HG03108 (cell line): ENCODE data around the gene SIK2.
"Not testable (repeated sequence)": the region's sequence is repeated elsewhere in the genome, so short reads cannot be mapped to it uniquely, and the experiment has no call there.

Source experiments
- ATAC-seq: cut with Tn5 transposase; IDR thresholded peaks from one replicate; pipeline ENCODE4 v1.9.1; 2021; ENCODE audit warnings: moderate library complexity; ENCODE audit not compliant: unreplicated experiment

SIK2 gene

GRCh38 chr11:111748035-111748804, 146.0 kb downstream of the SIK2 start:
- ATAC-seq: no peak

DNA sequence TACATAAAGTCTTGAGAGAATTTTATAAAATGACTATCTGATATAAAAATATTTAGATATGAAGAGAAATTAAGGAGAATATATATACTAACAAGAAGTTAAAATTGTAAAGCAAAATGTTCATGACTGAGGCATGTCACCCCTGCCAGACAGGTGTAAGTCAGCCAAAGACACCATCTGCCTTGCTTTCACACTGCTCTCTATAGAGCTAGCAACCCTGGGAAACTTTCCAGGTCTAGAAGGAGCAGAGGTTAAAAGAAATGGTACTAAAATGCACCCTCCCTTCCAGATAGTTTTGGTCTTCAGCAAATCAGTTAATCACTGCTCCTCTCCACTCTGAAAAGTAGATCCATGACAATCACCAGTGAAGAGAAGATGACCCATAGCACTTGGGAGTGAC, 147.4 kb downstream of the SIK2 start:
- ATAC-seq: no peak

DNA sequence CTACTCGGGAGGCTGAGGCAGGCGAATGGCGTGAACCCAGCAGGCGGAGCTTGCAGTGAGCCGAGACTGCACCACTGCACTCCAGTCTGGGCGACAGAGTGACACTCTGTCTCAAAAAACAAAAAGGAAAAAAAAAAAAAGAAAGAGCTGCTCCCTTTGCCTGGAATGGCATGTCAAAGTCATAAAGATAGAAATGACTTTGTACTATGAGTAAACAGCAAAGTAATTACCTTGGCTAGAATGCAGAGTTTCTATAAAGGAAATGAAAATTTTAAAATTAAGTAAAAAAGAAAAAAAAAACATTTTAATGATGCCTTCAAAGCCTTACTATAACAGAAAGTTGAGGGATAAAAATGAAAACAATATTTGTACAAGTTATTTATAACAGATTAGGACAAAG, 153.8 kb downstream of the SIK2 start:
- no peak for ATAC-seq

GRCh38 chr11:111759376-111759775, 157.1 kb downstream of the SIK2 start:
- ATAC-seq: no peak

DNA sequence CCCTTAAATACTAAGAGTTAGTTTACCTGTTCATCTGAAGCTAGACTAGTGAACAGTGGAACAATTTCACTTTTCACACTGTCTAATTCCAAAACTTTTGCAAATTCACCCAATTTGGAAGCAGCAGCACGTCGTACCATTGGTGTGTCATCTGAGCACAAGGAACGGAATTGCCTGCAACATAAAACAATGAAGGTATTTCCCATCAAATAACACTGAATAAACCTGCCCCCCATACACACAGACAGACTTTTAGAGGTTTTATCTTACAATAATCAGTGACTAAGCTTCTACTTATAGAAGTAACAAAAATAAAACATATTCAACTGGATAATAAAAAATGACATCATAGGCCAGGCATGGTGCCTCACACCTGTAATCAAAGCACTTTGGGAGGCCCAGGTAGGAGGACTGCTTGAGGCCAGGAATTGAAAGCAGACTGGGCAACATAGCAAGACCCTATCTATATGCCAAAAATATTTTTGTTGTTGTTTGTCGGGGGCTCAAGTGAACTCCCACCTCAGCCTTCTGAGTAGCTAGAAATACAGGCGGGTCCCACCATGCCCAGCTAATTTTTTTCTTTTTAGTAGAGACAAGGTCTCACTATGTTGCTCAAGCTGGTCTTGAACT, 157.6 kb downstream of the SIK2 start:
- no peak for ATAC-seq

DNA sequence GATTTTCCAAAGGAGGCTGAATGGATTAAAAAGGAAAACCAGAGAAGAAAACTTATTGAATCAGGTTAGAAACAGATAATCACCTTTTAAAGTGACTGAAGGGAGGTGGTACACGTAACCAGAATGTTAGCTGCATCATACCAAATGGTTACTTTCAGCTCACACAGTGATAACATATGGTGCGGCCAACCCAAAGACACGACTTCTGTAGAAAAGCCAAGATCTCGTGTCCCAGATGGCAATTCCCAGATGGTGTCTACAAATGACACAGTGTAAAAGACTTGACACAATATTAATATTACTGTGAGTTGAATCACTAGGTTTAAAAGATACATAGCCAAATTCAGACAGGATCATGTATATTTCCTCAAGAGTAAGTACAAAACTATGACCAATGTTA, 158.8 kb downstream of the SIK2 start:
- no peak for ATAC-seq

DNA sequence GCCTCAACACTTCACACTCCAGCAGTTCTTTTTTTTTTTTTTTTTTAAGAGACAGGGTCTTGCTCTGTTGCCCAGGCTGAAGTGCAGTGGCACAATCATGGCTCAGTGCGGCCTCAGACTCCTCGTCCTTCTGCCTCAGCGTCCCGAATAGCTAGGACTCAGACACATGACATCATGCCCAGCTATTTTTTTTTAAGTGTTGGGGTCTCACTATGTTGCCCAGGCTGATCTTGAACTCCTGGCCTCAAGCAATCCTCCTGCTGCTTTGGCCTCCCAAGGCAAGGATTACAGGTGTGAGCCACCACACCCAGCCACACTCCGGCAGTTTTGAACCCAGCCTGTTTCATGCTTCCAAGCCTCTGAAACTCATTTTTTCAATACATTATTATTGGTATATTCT, 160.3 kb downstream of the SIK2 start:
- no peak for ATAC-seq

DNA sequence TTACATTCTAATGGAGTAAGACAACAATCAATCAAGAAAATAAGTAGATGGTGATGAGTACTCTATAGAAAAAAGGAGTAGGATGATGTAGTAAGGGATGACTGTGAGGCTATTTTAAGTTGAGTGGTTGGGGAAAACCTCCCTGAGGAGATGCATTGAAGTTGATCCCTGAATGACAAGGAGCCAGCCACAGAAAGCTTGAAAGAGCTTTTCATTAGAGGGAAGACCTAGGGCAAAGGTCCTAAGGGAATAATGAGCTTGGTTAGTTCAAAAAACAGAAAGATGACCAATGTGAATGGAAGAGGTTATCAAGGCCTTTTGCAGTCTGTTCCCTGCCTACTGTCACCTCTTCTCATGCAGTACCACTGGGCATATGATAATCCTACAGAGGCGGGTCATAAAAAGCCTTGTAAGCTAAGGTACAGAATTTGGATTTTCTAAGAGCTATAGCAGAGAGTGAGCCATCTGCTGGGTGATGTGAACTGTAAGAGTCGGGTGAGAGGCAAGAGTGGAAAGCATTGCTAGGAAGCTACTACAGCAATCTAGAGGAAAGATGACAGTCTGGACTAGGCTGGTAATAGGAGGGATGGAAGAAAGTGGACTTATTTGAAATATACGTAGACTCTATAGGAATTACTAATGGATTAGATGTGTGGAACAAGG, 160.9 kb downstream of the SIK2 start:
- ATAC-seq: no peak

- no peak for ATAC-seq
These were observed 162.4 kb downstream of the SIK2 start for GRCh38 chr11:111764621-111765020.

- ATAC-seq: peak; percentile 27
These were observed 163.2 kb downstream of the SIK2 start for GRCh38 chr11:111765320-111765983.

- peak; percentile 80 for ATAC-seq
These were observed 164.0 kb downstream of the SIK2 start, which contains the start of gene PPP2R1B for GRCh38 chr11:111765984-111766833. Gene PPP2R1B (minus strand): TSS chr11:111766389. CDS start chr11:111766361, 28 bp downstream.

- no peak for ATAC-seq
These were observed 164.5 kb downstream of the SIK2 start for GRCh38 chr11:111766834-111767142.

GRCh38 chr11:111770581-111771134, 168.4 kb downstream of the SIK2 start:
- no peak for ATAC-seq

DNA sequence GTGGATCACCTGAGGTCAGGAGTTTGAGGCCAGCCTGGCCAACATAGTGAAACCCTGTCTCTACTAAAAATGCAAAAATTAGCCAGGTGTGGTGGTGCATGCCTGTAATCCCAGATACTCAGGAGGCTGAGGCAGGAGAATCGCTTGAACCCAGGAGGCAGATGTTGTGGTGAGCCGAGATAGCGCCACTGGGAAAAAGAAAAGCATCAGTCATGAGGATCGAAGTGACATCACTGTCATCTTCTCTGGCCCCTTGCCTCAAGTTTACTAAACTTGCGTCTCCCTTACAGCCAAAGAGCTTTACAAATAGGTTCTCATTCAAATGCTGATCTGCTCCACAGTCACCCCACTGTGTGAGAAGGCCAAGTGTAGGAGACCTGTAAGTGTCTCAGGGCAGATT, 169.0 kb downstream of the SIK2 start:
- ATAC-seq: not testable (repeated sequence)

- ATAC-seq: no peak
These were observed 170.3 kb downstream of the SIK2 start for GRCh38 chr11:111772535-111772934.

DNA sequence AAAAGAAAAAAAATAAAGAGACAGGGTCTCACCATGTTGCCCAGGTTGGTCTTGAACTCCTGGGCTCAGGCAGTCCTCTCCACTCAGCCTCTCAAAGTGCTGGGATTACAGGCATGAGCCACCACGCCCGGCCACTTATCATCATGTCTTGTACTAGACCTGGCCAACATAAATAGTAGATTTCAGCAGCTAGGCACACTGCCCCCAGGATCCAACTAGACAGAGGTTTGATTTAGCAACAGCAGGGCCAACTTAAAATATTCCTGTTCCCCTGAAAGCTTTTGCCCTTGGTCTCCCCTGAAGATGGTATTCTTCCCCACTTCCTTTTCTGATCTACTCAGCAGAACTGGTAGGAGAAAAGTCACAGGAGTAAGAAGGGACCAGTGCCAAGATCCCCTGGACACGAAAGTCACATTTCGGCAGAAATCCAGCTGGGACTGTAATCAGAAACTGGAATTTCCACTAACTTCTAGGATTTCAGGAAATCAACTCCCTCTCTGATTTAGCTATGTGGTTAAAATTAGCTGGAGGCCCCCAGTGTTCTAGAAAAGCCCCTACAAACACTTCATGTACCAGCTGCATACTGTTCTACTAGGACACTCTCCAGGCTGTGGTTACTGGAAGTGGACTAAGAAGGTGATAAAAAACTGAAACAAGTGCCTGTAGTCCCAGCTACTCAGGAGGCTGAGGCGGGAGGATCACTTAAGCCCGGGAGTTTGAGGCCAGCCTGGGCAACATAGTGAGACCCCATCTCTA, 172.9 kb downstream of the SIK2 start:
- ATAC-seq: no peak

DNA sequence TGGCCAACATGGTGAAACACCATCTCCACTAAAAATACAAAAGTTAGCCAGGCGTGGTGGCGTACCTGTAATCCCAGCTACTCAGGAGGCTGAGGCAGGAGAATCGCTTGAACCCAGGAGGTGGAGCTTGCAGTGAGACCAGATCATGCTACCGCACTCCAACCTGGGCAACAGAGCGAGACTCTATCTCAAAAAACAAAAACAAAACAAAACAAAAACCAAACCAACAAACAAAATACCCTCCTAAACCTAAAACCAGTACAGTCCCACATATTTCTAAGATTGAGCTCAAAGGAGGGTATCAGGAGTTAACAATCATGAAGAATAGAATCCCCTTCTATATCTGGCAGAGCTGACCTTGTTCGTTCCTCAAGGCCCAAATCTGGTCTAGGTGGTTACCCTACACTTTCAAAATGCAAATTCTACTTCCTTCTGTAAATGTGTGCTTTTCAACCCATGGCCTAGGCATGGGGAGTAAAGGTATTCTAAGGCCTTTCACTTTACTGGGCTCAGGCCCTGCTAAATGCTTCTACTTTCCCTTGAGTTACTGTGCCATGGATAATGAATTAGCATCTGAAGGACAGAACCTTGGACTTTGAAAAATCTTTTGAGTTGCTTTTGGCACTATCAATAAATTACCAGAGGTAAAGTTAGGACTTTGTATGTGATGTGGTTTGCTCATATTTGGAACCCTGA, 174.3 kb downstream of the SIK2 start:
- peak; percentile 97 for ATAC-seq

DNA sequence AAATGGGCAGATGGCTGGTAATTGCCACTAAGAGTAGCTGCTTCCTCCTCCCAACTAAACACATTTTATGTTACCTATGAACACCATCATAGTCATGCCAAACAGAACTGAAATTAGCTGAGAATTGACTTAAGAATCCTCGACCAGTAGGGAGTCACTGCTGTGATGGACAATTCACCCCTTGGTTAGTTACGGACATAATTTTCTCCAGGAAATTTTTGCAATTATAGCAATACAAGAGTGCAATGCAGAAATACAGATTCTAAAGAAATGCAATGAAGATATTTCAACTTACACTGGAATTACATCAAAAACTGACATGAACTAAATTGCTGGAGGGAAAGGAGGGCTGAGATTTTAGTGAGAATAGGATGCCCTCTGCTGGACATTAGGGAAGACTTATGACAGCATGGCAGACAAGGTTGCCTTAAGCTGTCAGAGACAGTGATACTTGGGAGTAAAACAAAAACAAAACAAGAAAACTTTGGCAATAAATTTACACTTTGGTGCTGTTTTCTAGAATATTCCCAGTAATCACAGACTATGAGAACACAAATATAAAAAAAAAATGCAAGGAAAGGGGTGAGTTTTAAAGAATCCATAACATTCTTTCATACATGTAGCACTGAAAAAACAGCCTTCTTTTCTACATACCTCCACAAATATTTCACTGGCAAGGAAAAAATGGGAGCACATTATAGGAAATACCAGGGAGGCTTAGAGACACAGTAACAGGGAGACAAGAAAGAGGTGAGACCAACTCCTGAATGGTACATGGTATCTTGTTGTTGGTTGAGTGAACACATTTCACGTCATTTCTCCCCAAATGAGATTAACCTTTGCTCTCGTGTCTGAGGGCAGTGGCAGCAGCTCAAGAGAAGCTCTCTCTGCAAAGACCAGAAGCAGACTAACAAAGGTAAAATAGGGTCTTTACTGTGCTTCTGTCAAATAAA, 175.1 kb downstream of the SIK2 start:
- ATAC-seq: peak; percentile 4
